ENCODE data around the gene EXO1. TPM values are rescaled to one million over a fixed set of nuclear protein-coding genes. Genes with fewer than 3 reads are reported as not detected.

EXO1 gene
- total RNA-seq, 1 donor from 2014 or later: 0.53 TPM

GRCh38 chr1:241870336-241870735 is 22.3 kb downstream of the EXO1 start:
- Histone ChIP-seq H3K27me3 (ENCODE audit: control insufficient read depth, insufficient read depth, low read length) (no peaks in the 10 kb centered on the region), H3K36me3 (ENCODE audit: control insufficient read depth, insufficient read depth, low read length) (no peaks in the 10 kb centered on the region), H3K4me3 (ENCODE audit: low read depth, low read length) (no peak overlapping the region)
- DNase-seq (ENCODE audit: low read depth) (no peak), FAIRE-seq (no peak)
- no peak for TF ChIP-seq CTCF (IDR thresholded peaks at IDR 0.05; ENCODE audit: insufficient read depth, low read length, severe bottlenecking)

GRCh38 chr1:241870746-241871430 is 22.9 kb downstream of the EXO1 start:
- no peak for TF ChIP-seq CTCF (IDR thresholded peaks at IDR 0.05; ENCODE audit: insufficient read depth, low read length, severe bottlenecking)
- H3K27me3 ChIP-seq (ENCODE audit: control insufficient read depth, insufficient read depth, low read length): no peaks in the 10 kb centered on the region
- no peak for DNase-seq (ENCODE audit: low read depth)
- no peak for FAIRE-seq
- H3K4me3 ChIP-seq (ENCODE audit: low read depth, low read length): no peak overlapping the region
- H3K36me3 ChIP-seq (ENCODE audit: control insufficient read depth, insufficient read depth, low read length): no peaks in the 10 kb centered on the region

GRCh38 chr1:241881440-241881839 is 33.4 kb downstream of the EXO1 start:
- Histone ChIP-seq H3K4me3 (ENCODE audit: low read depth, low read length) (no peak overlapping the region), H3K27me3 (ENCODE audit: control insufficient read depth, insufficient read depth, low read length) (no peaks in the 10 kb centered on the region), H3K36me3 (ENCODE audit: control insufficient read depth, insufficient read depth, low read length) (no peaks in the 10 kb centered on the region)
- no peak for TF ChIP-seq CTCF (IDR thresholded peaks at IDR 0.05; ENCODE audit: insufficient read depth, low read length, severe bottlenecking)
- FAIRE-seq: no peak
- no peak for DNase-seq (ENCODE audit: low read depth)

GRCh38 chr1:241883159-241883558 is 35.2 kb downstream of the EXO1 start:
- TF ChIP-seq CTCF (IDR thresholded peaks at IDR 0.05; ENCODE audit: insufficient read depth, low read length, severe bottlenecking): no peak
- DNase-seq (ENCODE audit: low read depth) (no peak), FAIRE-seq (no peak)
- H3K36me3 ChIP-seq (ENCODE audit: control insufficient read depth, insufficient read depth, low read length): no peaks in the 10 kb centered on the region
- no peaks in the 10 kb centered on the region for H3K27me3 ChIP-seq (ENCODE audit: control insufficient read depth, insufficient read depth, low read length)
- H3K4me3 ChIP-seq (ENCODE audit: low read depth, low read length): no peak overlapping the region

- no peak for TF ChIP-seq CTCF (IDR thresholded peaks at IDR 0.05; ENCODE audit: insufficient read depth, low read length, severe bottlenecking)
- peak; percentile 49 for DNase-seq (ENCODE audit: low read depth)
- Histone ChIP-seq H3K36me3 (ENCODE audit: control insufficient read depth, insufficient read depth, low read length) (no peaks in the 10 kb centered on the region), H3K27me3 (ENCODE audit: control insufficient read depth, insufficient read depth, low read length) (no peaks in the 10 kb centered on the region), H3K4me3 (ENCODE audit: low read depth, low read length) (no peak overlapping the region)
- FAIRE-seq: no peak
Measured at GRCh38 chr1:241888232-241888631, 40.2 kb downstream of the EXO1 start.

GRCh38 chr1:241891296-241891695 is 43.3 kb downstream of the EXO1 start:
- FAIRE-seq (no peak), DNase-seq (ENCODE audit: low read depth) (no peak)
- no peaks in the 10 kb centered on the region for H3K27me3 ChIP-seq (ENCODE audit: control insufficient read depth, insufficient read depth, low read length)
- TF ChIP-seq CTCF (IDR thresholded peaks at IDR 0.05; ENCODE audit: insufficient read depth, low read length, severe bottlenecking): no peak
- H3K4me3 ChIP-seq (ENCODE audit: low read depth, low read length): no peak overlapping the region
- H3K36me3 ChIP-seq (ENCODE audit: control insufficient read depth, insufficient read depth, low read length): no peaks in the 10 kb centered on the region

Measured in bronchial epithelial cell (primary cell).